LNCAP (cell line): ENCODE measurements around the gene CIAO2B.

Experiments
- TF ChIP-seq, protein P1 (sequence below): fragments of 450-650 bp; IDR thresholded peaks from 2 replicates; pipeline ENCODE4 v1.5.1; 2017; ENCODE audit warnings: mild to moderate bottlenecking

Gene CIAO2B

DNA sequence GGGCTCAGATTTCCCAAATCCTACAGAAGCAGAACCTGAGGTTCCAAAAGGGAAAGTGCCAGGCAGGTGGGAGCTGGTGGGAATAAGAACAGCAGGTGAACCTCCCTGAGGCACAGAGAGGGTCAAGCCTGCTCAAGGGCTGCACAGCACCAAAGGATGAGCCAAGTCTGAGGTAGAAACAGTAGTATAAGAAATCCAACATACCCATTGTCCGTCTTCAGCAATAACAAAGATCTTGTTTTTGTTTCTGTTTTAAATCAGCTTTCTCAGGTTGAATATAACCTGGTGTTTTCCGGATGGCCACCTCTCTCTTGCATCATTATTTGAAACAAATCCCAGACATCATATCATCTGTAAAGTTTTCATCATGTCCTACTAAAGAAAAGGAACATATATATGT is 16.2 kb upstream of the CIAO2B start:
- TF ChIP-seq, protein P1, sequence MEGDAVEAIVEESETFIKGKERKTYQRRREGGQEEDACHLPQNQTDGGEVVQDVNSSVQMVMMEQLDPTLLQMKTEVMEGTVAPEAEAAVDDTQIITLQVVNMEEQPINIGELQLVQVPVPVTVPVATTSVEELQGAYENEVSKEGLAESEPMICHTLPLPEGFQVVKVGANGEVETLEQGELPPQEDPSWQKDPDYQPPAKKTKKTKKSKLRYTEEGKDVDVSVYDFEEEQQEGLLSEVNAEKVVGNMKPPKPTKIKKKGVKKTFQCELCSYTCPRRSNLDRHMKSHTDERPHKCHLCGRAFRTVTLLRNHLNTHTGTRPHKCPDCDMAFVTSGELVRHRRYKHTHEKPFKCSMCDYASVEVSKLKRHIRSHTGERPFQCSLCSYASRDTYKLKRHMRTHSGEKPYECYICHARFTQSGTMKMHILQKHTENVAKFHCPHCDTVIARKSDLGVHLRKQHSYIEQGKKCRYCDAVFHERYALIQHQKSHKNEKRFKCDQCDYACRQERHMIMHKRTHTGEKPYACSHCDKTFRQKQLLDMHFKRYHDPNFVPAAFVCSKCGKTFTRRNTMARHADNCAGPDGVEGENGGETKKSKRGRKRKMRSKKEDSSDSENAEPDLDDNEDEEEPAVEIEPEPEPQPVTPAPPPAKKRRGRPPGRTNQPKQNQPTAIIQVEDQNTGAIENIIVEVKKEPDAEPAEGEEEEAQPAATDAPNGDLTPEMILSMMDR, result no peak

DNA sequence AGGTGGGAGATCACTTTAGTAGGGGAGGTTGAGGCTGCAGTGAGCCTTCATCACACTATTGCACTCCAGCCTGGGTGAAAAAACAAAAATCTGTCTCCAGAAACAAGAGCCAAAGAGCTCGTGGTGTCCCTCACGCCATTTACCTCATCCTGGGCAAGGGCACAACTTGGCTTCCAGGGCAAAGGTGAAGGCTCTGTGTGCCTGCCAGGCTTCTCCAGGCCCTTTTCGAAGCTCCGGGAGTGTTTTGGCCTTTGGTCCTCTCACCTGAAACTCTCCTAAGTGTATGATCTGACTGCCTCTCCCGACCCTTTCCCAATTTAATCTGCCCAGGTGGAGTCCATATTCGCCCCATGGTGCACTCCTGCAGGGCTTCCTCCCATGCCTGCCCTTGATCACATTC is 15.3 kb upstream of the CIAO2B start:
- TF ChIP-seq, protein P1, result no peak

DNA sequence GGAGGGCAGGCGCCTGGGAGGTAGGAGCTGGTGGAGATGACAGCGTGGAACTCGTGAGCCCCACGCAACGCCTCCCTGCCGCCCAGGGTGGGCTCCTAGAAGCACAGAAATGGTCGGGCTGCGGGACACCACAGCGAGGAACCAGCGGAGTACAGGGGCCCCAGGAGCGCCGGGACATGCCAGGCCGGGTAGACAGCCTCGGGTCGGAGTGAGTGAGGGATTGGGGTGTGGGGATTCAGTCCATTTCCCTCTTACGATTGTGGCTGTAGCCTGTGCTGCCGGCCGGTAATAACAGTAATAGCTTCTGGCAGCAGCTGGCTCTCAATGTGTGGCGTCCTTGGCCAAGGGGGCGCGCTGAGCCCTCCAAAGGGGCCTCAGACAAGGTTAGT is 14.6 kb upstream of the CIAO2B start:
- TF ChIP-seq, protein P1, result no peak

DNA sequence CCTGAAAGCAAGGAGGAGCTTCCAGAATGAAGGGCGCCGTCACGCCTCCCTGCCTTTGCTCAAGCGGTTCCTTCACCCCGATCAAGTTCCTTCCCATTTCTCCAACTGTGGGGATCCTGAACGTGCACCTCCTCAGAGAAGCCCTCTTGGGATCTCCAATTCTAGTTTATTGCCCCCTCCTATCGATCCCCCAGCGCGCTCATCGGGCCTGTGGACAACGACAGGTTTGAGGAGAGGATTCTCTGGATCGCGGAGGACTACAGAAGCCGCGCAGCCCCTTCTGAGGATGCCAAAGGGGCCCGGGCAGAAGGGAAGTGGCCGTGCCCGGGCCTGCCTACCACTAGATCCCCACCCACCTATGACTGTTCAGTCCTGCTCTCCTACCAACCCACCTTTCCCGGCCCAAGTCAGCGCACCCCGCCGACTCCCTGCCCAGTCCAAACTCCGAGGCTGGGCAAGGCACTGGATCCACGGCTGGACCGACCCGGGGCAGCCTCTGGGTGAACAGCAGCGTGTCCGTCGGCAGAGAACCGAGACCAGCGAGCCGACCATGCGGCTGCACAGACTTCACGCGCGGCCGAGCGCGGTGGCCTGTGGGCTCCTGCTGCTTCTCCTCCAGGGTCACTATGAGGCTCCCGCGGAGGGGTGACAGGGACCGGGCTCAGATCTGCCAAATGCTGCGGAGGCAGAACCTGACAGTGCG is 14.1 kb upstream of the CIAO2B start:
- TF ChIP-seq, protein P1, result no peak

DNA sequence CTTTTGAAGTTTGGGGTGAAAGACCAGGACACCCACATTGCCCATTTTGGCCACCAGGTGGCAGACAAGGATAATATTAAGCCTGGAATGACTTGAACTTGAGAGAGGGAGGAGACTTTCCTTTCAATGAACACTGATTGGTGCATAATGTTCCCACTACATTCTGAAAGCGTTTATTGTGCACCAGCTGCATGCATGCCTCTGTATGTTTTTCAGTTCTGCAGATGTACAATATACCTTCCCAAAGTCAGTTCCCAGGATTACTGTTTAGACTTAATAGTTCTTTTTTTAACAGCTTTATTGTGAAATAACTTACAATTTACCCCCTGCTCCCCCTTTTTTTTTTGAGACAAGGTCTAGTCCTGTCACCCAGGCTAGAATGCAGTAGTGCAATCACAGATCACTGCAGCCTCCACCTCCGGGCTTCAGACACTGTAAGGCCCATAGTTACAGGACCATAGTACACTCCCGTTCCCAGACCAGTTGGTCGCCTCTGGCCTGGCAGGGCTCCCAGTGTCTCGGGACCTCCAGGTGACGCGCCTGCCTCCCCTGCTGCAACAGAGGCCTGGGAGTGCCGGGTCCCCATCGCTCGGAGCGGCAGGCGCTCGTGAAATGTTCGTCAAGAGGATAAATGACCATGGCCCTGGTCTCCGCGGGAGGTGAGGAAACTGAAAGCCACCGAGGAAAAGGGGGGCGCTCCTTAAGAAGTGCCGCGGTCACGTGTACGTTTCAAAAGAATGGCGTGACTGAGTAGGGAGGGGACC is 13.3 kb upstream of the CIAO2B start:
- TF ChIP-seq, protein P1, result peak; percentile 90

DNA sequence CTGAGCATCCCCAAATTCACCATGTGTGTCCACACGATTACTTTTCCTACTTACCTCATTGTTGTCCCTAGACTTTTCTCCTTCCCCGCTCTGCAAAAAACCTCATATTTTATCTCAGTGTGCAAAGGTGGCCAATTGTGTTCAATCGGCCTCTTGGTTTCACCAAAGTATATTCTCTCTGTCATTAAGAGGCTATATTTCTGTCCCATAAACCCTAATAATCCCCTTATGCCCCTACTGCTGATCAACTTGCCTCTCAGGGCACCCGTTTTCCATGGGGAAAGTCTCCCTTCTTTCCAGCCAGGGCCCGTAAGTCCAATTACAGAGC is 12.7 kb upstream of the CIAO2B start:
- TF ChIP-seq, protein P1, result no peak

DNA sequence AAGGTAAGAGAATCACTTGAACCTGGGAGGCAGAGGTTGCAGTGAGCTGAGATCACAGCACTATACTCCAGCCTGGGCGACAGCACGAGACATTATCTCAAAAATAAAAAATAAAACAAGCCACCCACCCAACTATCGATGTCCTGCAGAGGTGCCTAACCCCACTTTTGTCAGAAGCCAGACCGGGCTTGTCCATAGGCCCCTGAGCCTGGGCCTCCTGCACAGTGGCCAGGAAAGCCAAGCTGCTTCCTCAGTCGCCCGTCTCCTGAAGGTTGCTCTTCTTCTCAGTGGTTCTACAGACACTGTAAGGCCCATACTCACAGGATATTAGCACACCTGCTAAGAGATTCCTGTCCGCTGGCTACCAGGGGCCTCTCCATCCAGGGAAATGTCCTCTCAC is 12.3 kb upstream of the CIAO2B start:
- TF ChIP-seq, protein P1, result no peak
